GM12892 (cell line): ENCODE measurements around the gene FBXL5.

Experiments used
- POLR2A ChIP-seq: IDR thresholded peaks from 2 replicates; pipeline ENCODE4 v1.6.1; 2011; ENCODE audit warnings: low read depth, low read length, control low read depth
- POLR2AphosphoS5 ChIP-seq: IDR thresholded peaks from 2 replicates; pipeline ENCODE4 v1.6.1; 2011; ENCODE audit warnings: low read depth, low read length, control low read depth

- TF ChIP-seq POLR2A (no peak), POLR2AphosphoS5 (no peak)
These were observed 22.4 kb upstream of the FBXL5 start for GRCh38 chr4:15677507-15677988.
